Ishikawa (cell line): ENCODE results near the gene C6orf15.

ENCODE experiments used
- NFIC ChIP-seq: IDR thresholded peaks from 2 replicates; pipeline ENCODE4 v1.6.1; 2012
- REST ChIP-seq: IDR thresholded peaks from 2 replicates; pipeline ENCODE4 v1.6.1; 2012; ENCODE audit warnings: low read depth, mild to moderate bottlenecking
- TAF1 ChIP-seq: IDR thresholded peaks from 2 replicates; pipeline ENCODE4 v1.6.1; 2012; ENCODE audit warnings: low read depth, mild to moderate bottlenecking
- USF1 ChIP-seq: IDR thresholded peaks from 2 replicates; pipeline ENCODE4 v1.6.1; 2012

- TF ChIP-seq REST, result no peak
- no peak for TF ChIP-seq USF1
- no peak for TF ChIP-seq TAF1
- no peak for TF ChIP-seq NFIC
These were observed 42.1 kb upstream of the C6orf15 start for GRCh38 chr6:31154436-31154835.
